Esophagus muscularis mucosa (tissue), 4 donors: ENCODE results near the gene NANS. TPM values are rescaled to one million over a fixed set of nuclear protein-coding genes. Genes with fewer than 3 reads are reported as not detected.
"Not testable (repeated sequence)": the region's sequence is repeated elsewhere in the genome, so short reads cannot be mapped to it uniquely, and the experiment has no call there.

Experiments used
- DNase-seq: peaks from one replicate; pipeline ENCODE4 v3.0.0-alpha.2; 2017; ENCODE audit errors: extremely low spot score
- H3K27ac ChIP-seq, 4 donors: fragments of 200-600 bp; sonication (generic); replicated peaks in 1 of 4; 1 replicate in 3 of 4; 2 replicates in 1 of 4; pipeline ENCODE4 v1.5.1; 2016 to 2019; ENCODE audit warnings: mild to moderate bottlenecking in 1 of 4
- H3K27me3 ChIP-seq, 4 donors: fragments of 200-600 bp; sonication (generic); one replicate each; pipeline versions ENCODE4 v1.5.1 to v1.6.0; 2016 to 2019
- H3K36me3 ChIP-seq, 4 donors: fragments of 200-600 bp; sonication (generic); one replicate each; pipeline ENCODE4 v1.5.1; 2016 to 2019
- H3K4me1 ChIP-seq, 4 donors: fragments of 200-600 bp; sonication (generic); one replicate each; pipeline ENCODE4 v1.5.1; 2016 to 2019
- H3K4me3 ChIP-seq, 4 donors: fragments of 200-600 bp; sonication (generic); 1 replicate in 2 of 4; 2 replicates in 2 of 4; pipeline ENCODE4 v1.5.1; 2016 to 2019; ENCODE audit warnings: mild to moderate bottlenecking in 4 of 4, moderate library complexity in 1 of 4
- H3K9me3 ChIP-seq, 4 donors: fragments of 200-600 bp; sonication (generic); 1 replicate in 3 of 4; 2 replicates in 1 of 4; pipeline ENCODE4 v1.5.1; 2016 to 2019
- CTCF ChIP-seq, 3 experiments: fragments of 200-600 bp in 2 of 3; fragments of 450-650 bp in 1 of 3; sonication (generic) in 2 of 3; IDR thresholded peaks; one replicate each; pipeline ENCODE4 v1.5.1; 2017 to 2019; ENCODE audit warnings: antibody characterized with exemption in 3 of 3, mild to moderate bottlenecking in 2 of 3, moderate library complexity in 1 of 3
- EP300 ChIP-seq: sonication (generic); formaldehyde crosslinking; IDR thresholded peaks from one replicate; pipeline ENCODE4 v1.6.1; 2017; ENCODE audit warnings: antibody characterized with exemption
- POLR2A ChIP-seq: fragments of 450-650 bp; IDR thresholded peaks from one replicate; pipeline ENCODE4 v1.6.1; 2017; ENCODE audit warnings: antibody characterized with exemption, moderate library complexity, mild to moderate bottlenecking, low read depth
- POLR2AphosphoS5 ChIP-seq, 2 donors: sonication (generic); formaldehyde crosslinking; IDR thresholded peaks; one replicate each; pipeline ENCODE4 v1.6.1; 2017; ENCODE audit warnings: antibody characterized with exemption in 2 of 2
- WGBS: methylation state at CpG from one replicate; pipeline ENCODE4 v1.1.5; 2018; 5-methylcytosine and 5-hydroxymethylcytosine counted together
- intact Hi-C: fragments of 100-400 bp; cut with DNase I; formaldehyde crosslinking; loops from one replicate; pipeline ENCODE4 v1.15.1; 2023
- total RNA-seq, 4 donors: library from RNA; depleted of rRNA; stranded (reverse); fragments of >200 nt; gene quantifications; one replicate each; pipeline versions ENCODE4 v1.1.0 to v1.2.1, GENCODE V29; 2016

NANS gene
- total RNA-seq, 4 donors from 2014 or later: 25.3 to 54.7 (median 37.3) TPM

GRCh38 chr9:98117984-98118639, 61.6 kb downstream of the NANS start:
- Histone ChIP-seq H3K36me3 (no peaks in the 10 kb centered on the region), H3K27me3 (no peaks in the 10 kb centered on the region), H3K4me1 (peaks cover 4 to 33% (median 24%) of the 10 kb centered on the region in 4 donors), H3K4me3 (peak overlapping the region; percentile 66 to 80 (median 69)), H3K27ac (peak overlapping the region; percentile 41 to 73 (median 69)), H3K9me3 (no peaks in the 10 kb centered on the region)
- TF ChIP-seq CTCF (IDR thresholded peaks at IDR 0.05) (no peak), POLR2AphosphoS5 (IDR thresholded peaks at IDR 0.05) (no peak), POLR2A (no peak), EP300 (no peak)
- 54% methylated on average over 5 of the region's 5 CpGs for WGBS
- intact Hi-C loops: no loop called here
- DNase-seq: no peak

- H3K27me3 ChIP-seq: no peaks in the 10 kb centered on the region
- intact Hi-C loops: no loop called here
Measured at GRCh38 chr9:98118640-98119601, 62.4 kb downstream of the NANS start, which contains the start of gene TRIM14. TRIM14 (minus strand) TSS chr9:98119222; CDS start chr9:98119188, 34 bp downstream.

GRCh38 chr9:98120476-98120875, 63.9 kb downstream of the NANS start:
- H3K27ac ChIP-seq: peak overlapping the region in 3 of 4 donors; percentile 9 to 63 (median 35)

More at GRCh38 chr9:98118640-98119601, 62.4 kb downstream of the NANS start, which contains the start of gene TRIM14:
- peaks cover 4 to 33% (median 24%) of the 10 kb centered on the region in 4 donors for H3K4me1 ChIP-seq
- H3K27ac ChIP-seq: peak within 1 kb of the TSS; percentile 41 to 73 (median 69)
- no peak for DNase-seq
- 21% methylated on average over 22 of the region's 71 CpGs for WGBS
- H3K9me3 ChIP-seq: no peaks in the 10 kb centered on the region
- H3K36me3 ChIP-seq: no peaks in the 10 kb centered on the region
- TF ChIP-seq POLR2A (no peak), POLR2AphosphoS5 (IDR thresholded peaks at IDR 0.05) (peak in 1 of 2 donors; percentile 24), CTCF (IDR thresholded peaks at IDR 0.05) (peak in 1 of 3 experiments; percentile 17)
- peak within 1 kb of the TSS; percentile 66 to 80 (median 69) for H3K4me3 ChIP-seq

GRCh38 chr9:98121058-98121457, 64.5 kb downstream of the NANS start:
- Histone ChIP-seq H3K4me3 (no peak overlapping the region), H3K27me3 (no peaks in the 10 kb centered on the region), H3K27ac (peak overlapping the region in 2 of 4 donors; percentile 35 to 63), H3K4me1 (peaks cover 4 to 33% (median 24%) of the 10 kb centered on the region in 4 donors), H3K9me3 (no peaks in the 10 kb centered on the region), H3K36me3 (no peaks in the 10 kb centered on the region)
- DNase-seq: no peak
- intact Hi-C loops: no loop called here
- TF ChIP-seq EP300: no peak
- no peak for TF ChIP-seq CTCF (IDR thresholded peaks at IDR 0.05)
- 47% methylated on average over 3 of the region's 3 CpGs for WGBS

More at GRCh38 chr9:98120476-98120875, 63.9 kb downstream of the NANS start:
- Histone ChIP-seq H3K27me3 (no peaks in the 10 kb centered on the region), H3K9me3 (no peaks in the 10 kb centered on the region), H3K4me1 (peaks cover 4 to 33% (median 24%) of the 10 kb centered on the region in 4 donors), H3K4me3 (no peak overlapping the region), H3K36me3 (no peaks in the 10 kb centered on the region)
- TF ChIP-seq POLR2A (no peak), EP300 (no peak), POLR2AphosphoS5 (IDR thresholded peaks at IDR 0.05) (no peak), CTCF (IDR thresholded peaks at IDR 0.05) (no peak)
- whole genome bisulfite sequencing: 75% methylated on average over 3 of the region's 3 CpGs
- intact Hi-C loops: no loop called here
- DNase-seq: no peak

- H3K27ac ChIP-seq, intact Hi-C loops, H3K4me3 ChIP-seq, H3K27me3 ChIP-seq, H3K36me3 ChIP-seq, DNase-seq, H3K9me3 ChIP-seq: not testable (repeated sequence)
- H3K4me1 ChIP-seq: peaks cover 4 to 26% (median 10%) of the 10 kb centered on the region in 4 donors
- 93% methylated on average over 13 of the region's 13 CpGs for WGBS
Measured at GRCh38 chr9:98124091-98124490, 67.6 kb downstream of the NANS start.
